Islet precursor cell (in vitro differentiated cells): ENCODE data around the gene HMG20B.
"Not testable (repeated sequence)": the region's sequence is repeated elsewhere in the genome, so short reads cannot be mapped to it uniquely, and the experiment has no call there.

ENCODE experiments used
- DNase-seq: peaks from one replicate; pipeline ENCODE4 v3.0.0-alpha.2; 2018

HMG20B gene

DNA sequence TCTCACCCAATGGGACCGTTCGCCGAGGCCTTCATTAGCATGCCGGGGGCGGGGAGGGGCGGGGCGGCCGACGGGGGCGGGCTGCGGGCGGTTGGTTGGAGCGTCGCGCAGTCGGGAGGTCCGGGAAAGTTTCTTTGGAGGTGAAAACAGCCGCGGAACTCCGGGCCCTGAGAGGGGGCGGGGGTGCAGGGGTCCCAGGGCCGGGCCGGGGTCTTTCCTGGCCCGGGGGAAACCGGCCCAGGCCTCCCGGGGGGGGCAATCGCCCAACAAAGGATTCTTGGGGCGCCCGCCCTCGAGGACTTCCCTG lies at the start of gene HMG20B:
Gene HMG20B (plus strand): TSS at position 90 of the 307 bp plus-strand sequence. CDS start 366 bp downstream, outside the sequence.
- DNase-seq: no peak

DNA sequence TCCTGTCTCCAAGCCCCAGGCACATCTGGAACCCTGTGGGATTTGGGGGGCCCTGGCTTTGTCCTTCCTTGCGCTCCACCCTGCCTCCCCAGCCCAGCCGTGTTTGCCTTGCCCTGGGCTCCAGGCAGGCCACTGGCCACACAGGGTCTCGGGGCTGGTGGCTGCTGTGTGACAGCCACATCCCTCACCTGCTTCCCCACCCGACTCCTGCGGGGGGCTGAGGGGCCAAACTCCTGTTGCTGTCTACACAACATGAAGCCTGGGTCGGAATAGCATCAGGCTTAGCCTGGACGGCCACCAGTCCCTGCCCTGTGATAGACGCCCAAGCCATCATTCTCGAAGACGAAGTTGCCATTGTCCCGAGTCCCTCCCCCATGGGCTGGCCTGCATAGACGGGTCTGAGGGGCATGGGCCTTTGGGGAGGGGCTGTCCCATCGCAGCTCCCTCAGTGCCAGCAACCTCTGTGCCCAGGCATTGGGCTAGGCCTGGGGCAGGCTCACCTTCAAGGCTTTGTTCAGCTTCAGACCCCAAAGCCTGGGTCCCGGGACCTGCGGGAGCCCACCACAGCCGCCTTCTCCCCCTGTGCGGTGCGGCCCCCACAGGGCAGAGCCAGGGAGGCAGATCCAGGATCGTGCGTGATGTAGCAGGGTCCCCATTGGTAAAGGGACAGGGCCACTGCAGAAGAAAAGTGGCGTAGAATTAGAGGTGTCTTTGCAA lies 49.2 kb upstream of the HMG20B start:
- DNase-seq: no peak

GRCh38 chr19:3524078-3524842 lies 48.5 kb upstream of the HMG20B start:
- no peak for DNase-seq

DNA sequence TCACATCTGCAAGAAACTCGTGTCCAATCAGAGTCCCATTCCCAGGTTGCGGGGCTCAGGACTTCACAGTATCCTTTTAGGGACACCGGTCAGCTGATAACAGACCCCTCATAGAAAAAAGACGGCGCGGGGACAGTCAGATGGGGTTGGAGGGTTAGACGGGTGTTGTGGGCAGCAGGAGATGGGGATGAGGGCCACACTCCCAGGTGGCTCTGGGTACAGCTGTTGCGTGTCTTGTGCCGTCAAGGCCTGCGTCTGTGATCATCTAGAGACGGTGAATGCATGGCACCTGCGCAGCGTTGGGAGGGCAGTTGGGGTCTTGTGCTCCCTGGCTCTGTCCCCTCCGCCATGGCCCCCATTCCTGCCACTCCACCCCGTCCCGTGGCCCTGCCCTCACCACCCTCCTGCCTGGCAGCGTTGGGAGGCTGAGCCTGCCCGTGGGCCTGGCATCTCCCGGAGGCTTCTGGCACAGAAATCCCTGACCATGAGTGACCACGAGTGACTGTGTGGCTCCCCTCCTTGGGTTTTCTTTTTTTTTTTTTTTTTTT lies 47.8 kb upstream of the HMG20B start:
- no peak for DNase-seq

DNA sequence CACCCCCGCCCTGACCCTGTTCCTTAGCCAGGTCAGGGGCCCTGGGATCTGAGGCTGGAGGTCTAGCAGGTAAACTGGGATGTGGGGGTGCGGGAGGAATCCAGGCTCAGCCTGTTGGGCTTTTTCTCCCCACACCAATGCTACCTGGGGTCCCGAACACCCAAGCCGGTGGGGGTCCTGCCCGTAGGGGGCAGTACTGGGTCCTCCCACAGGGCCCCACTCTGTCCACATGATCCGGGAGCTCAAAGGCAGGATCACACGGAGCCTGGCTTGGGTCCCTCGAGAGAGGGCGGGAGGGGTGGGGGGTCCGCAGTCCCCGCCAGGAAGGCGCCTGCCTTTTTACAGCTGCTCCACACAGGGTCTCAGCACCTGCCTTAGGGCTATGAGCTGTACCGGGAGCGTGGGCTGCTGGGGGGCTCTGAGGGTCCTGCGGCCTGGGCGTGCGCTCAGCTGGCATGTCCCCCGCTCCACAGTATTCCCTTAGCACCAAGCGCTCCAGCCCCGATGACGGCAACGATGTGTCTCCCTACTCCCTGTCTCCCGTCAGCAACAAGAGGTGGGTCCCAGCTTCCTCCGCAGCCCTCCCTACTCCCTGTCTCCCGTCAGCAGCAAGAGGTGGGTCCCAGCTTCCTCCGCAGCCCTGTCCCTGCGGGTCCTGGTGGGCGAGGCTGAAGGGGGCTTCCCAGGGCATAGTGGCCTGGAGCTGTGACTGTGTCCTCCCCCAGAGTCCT lies 46.1 kb upstream of the HMG20B start:
- no peak for DNase-seq

DNA sequence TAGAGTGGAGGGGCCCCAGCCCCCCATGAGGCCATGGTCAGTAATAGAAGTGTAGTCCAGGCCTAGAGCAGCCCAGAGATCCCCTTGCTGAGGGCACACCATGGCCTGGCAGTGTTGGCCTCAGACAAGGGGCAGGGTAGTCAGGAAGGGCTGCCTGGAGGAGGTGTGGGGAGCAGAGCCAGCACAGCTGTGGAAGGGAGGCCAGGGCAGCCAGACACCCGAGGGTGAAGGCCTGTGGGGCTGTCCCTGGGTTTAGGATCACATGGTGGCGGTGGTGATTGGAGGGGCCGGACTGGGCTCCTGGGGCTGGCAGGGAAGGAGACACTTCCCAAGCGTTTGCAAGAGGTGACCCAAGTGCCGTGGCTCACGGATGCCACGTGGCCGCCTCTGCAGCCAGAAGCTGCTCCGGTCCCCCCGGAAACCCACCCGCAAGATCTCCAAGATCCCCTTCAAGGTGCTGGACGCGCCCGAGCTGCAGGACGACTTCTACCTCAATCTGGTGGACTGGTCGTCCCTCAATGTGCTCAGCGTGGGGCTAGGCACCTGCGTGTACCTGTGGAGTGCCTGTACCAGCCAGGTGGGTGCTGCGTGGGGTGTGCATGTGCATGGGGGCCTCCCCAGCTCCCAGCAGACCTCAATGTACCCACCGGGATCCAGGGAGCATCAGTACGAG lies 45.4 kb upstream of the HMG20B start:
- no peak for DNase-seq

DNA sequence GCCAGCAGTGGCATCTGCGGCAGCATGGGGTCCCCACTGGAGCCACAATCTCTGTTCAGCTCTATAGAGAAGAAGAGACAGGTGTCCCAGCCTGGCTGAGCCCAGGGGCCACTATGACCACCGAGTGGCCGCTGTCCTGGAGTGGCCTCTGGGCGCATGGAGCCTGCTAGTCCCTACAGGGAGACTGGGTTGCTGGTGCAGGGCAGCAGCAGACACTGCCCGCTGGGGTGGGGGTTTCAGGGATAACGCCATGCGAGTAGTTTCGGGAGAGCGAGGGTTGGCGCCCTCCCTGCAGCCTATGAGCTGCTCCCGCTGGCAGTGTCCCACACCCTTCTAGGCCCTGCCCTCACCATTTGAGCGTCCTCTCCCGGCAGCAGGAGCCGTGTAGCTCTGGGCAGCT lies 44.7 kb upstream of the HMG20B start:
- no peak for DNase-seq

- DNase-seq: no peak
Observed at GRCh38 chr19:3528539-3529211, 44.1 kb upstream of the HMG20B start.

- DNase-seq: not testable (repeated sequence)
Observed at GRCh38 chr19:3529299-3529698, 43.4 kb upstream of the HMG20B start.

- no peak for DNase-seq
Observed at GRCh38 chr19:3530389-3530788, 42.4 kb upstream of the HMG20B start.

DNA sequence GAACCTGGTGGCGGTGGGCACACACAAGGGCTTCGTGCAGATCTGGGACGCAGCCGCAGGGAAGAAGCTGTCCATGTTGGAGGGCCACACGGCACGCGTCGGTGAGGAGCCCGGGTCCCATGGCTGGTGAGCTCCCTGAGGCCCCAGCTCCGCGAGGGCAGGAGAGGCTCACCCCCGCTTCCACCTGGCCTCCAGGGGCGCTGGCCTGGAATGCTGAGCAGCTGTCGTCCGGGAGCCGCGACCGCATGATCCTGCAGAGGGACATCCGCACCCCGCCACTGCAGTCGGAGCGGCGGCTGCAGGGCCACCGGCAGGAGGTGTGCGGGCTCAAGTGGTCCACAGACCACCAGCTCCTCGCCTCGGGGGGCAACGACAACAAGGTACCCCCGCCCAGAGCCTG lies 41.0 kb upstream of the HMG20B start:
- DNase-seq: no peak

DNA sequence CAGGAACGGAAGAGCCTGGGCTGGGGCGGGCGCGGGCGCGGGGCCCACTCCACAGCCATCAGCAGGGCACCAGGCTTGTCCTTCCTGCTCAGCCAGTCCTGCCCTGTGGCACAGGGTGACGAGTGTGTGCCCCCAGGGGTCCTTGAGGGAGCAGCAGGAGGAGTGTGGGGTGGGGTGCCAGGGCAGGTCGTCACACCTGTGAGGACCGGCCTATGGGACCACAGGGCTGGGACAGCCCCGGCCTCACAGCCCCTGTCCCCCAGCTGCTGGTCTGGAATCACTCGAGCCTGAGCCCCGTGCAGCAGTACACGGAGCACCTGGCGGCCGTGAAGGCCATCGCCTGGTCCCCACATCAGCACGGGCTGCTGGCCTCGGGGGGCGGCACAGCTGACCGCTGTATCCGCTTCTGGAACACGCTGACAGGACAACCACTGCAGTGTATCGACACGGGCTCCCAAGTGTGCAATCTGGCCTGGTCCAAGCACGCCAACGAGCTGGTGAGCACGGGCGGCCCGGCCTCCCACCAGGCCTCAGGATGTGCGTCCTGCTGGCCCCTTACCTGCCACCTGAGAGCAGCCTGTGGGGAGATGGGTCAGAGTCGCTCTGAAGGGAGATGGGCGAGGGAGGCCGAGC lies 40.5 kb upstream of the HMG20B start:
- no peak for DNase-seq

- no peak for DNase-seq
Observed at GRCh38 chr19:3533033-3533432, 39.7 kb upstream of the HMG20B start.

GRCh38 chr19:3533563-3534216 lies 39.1 kb upstream of the HMG20B start:
- no peak for DNase-seq

DNA sequence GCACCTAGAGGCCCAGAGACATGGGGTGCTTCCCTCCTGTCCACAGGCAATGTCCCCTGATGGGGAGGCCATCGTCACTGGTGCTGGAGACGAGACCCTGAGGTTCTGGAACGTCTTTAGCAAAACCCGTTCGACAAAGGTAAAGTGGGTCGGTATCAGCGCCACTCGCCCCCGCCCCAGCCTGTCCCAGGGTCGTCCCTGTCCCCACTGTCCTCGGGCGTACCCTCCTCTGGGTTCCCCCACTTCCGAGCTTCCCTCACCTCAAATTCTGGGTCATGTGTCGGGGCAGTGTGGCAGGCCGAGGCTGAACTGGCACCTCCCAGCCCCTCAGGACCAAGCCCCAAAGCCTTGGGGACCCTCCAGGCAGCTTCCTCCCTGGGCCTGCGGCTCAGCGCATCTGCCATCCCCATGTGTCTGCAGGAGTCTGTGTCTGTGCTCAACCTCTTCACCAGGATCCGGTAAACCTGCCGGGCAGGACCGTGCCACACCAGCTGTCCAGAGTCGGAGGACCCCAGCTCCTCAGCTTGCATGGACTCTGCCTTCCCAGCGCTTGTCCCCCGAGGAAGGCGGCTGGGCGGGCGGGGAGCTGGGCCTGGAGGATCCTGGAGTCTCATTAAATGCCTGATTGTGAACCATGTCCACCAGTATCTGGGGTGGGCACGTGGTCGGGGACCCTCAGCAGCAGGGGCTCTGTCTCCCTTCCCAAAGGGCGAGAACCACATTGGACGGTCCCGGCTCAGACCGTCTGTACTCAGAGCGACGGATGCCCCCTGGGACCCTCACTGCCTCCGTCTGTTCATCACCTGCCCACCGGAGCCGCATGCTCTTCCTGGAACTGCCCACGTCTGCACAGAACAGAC lies 38.1 kb upstream of the HMG20B start:
- no peak for DNase-seq

DNA sequence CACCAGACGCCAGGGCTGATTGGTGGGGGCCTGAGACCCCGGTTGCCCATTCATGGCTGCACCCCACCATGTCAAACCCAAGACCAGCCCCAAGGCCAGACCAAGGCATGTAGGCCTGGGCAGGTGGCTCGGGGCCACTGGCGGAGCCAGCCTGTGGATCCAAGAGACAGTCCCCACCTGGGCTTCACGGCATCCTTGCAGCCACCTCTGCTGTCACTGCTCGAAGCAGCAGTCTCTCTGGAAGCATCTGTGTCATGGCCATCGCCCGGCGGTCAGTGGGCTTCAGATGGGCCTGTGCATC lies 37.6 kb upstream of the HMG20B start:
- no peak for DNase-seq

GRCh38 chr19:3535563-3535965 lies 37.2 kb upstream of the HMG20B start:
- DNase-seq: no peak

DNA sequence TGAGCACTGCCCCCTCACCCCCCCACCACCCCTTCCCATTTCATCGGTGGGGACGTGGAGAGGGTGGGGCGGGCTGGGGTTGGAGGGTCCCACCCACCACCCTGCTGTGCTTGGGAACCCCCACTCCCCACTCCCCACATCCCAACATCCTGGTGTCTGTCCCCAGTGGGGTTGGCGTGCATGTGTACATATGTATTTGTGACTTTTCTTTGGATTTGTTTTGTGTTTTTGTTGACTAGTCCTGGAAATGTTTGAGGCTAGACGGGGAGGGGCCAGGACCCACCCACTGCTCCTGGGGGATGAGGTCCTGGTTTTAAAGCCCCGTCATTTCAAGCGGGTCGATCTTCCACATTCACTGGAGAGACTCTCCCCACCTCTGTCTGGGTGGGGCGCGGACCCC lies 36.8 kb upstream of the HMG20B start:
- no peak for DNase-seq

DNA sequence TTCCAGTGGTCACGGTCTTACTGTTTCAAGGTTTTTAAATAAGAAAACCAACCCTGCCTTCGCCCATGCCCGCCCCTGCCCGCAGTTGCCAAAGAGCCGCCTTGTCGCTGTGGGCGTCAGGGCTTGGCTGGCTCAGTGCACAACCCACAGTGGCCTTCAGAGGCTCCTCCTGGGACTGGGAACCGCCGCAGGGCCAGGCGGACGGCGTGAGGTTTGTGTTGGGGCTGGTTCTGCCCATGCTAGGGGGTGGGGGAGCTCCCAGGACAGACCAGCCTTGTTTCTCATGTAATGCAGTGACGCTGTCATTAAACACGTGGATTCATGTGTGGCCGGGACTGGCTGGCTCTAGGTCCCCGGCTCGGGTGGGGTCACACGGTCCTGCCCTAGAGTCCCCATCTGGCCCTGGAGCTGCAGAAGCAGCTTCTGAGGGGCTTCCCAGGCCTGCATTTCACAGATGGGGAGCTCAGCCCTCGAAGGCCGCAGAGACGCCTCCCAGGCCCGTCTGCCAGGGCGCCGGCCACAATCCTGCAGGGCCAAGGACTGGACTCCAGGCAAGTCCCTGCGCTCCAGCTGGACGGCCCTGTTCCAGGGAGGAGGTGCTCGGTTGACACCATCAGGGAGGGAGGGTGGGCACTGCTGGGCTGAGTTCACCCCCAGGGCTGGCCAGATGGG lies 36.2 kb upstream of the HMG20B start:
- DNase-seq: no peak

DNA sequence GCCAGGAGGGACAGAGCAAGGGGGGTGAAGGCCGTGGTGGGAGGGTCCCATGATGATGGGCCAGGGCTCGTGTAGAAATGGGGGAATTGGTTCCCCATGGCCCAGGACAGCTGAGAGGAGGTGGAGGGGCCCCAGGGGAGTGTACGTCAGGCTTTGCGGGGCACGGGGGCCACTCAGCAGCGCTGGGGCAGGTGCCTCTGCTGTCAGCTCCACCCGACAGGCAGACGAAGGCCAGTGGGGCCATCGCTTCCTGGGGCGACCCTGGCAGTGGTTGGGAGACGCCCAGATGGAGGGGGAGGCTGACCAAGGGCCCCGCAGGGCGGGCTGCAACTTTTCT lies 35.7 kb upstream of the HMG20B start:
- no peak for DNase-seq
